Stimulated activated CD8-positive, alpha-beta memory T cell treated with anti-CD3 and anti-CD28 coated beads, Interleukin-4, amount 100 ng/mL, for 4 hours (primary cell): ENCODE data around the gene SCARF1.
A peak's percentile ranks its signal among the peaks of the same experiment; 100 is the strongest.

ENCODE experiments used
- DNase-seq, 2 donors: peaks; one replicate each; pipeline ENCODE4 v3.0.0-alpha.2; 2020; ENCODE audit warnings: low read depth in 2 of 2, low spot score in 1 of 2

SCARF1 gene

DNA sequence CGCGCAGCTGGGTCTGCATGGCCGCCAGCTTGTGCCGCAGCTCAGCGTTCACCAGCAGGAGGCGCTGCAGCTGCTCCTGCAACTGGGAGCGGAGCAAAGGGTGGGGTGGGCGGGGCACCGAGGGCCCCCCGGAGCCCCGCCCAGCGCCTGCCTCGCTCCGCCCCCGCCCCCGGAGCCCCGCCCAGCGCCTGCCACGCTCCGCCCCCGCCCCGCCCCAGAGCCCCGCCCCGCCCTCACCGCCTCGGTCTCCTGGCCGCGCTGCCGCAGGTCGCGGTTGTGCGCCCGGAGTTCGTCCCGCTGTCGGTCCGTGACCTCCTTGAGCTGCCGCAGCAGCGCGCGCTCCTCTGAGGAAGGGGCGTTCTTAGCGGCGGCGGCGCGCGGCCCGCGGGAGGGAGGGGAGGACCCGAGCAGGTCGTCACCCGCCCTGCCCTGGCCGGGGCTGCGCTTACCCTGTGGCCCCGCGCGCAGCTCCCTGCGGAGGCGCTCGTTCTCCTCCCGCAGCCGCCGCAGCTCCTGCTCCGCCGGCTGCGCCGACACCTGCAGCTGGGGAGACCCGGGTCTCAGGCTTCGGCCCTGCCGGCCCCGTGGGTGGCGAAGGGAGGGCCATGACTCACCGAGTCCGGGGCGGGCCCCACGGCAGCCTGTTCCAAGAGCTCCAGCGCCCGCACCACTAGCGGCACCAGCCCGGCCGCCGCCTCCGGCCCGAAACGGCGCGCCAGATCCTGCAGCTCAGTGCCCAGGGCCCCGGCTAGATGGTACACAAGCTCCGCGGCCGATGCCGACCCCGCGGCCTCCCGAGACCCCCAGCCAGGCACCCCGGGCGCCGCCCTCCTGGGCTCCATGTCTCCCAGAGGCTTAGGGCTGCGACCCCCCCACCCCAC is 3.7 kb upstream of the SCARF1 start:
- peak; percentile 82 to 83 for DNase-seq

DNA sequence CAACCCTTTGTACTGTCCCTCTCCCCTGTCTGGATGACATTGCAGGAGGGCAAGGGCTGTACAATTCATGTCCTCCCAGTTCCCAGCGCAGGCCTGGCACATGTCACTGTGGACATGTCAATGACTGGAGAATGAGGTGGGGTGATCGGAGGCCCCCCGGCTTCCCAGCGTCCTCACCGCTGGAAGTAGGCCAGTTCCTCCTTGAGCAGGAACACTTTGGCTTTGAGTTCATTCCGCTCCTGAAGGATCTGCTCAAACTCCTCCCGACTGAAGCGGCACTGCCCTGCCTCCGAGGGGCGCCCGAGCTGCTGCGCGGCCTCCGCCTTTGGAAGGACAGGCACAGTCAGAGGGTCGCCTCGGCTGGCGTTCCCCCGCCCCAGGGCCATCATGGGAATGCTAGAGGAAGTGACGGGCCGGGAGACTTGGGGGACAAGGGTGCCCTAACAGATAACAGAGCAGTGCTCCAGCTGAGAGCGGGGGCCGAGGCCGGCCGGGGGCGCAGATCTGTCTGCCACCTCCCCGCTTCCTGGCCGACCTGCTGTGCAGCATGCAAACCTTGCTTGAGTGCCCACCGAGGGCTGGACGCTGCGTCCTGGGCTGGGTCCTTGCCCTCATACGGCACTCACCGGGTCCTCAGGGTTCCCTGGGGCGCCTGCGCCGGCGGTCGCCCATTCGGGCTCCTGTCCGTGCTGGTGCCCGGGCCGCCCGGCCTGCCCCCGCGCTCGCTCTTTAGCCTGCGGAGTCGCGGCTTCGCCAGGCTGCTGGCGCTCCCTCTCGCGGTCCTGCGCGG is 2.8 kb upstream of the SCARF1 start:
- DNase-seq = no peak

DNA sequence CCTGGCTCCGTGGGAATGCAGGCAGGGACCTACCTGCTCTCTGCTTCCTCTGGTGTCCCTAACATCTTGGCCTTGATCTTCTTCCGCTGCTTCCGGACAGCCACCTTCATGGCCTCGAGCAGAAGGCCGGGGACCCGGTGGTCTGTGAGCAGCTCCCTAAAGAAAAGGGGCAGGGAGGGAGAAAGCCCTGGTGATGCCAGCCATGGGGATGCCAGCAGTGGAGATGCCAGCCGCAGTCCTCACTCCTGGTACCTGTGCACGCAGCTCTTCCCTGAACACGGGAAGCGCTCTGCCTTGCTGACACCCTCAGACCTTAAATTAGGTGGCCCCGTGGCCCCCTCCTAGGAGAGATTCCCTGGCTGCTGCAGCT is 2.3 kb upstream of the SCARF1 start:
- no peak for DNase-seq

DNA sequence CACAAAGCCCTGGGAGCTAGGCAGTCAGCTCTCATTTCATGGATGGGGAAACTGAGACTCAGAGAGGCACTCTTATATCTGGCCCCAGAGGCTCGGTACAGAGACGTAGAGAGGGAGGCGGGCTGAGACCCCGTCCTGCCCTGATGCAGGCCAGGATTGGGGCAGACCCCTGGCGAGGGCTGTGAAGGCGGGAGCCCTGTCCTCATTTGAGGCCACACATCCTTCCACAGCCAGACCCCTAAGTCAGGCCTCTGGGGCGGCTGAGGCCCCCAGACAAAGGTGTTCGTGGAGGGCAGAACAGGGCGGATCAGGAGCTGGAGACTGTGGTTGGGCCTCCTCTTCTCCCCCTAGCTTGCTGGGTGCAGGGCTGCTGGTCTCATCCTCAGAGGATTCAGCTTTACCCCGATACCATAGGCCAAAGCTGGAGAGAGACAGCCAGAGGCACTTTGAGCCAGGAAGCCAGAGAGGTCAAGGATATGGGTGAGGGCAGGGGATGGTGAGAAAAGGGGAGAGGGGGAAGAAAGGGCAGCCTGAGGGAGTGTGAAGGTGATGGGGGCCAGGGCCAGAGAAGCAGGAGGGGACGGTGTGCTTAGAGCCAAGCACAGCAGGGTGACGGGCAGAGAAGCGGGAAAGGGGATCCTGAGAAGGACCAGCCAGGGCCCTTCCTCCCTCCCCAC is 805 bp upstream of the SCARF1 start:
- no peak for DNase-seq

DNA sequence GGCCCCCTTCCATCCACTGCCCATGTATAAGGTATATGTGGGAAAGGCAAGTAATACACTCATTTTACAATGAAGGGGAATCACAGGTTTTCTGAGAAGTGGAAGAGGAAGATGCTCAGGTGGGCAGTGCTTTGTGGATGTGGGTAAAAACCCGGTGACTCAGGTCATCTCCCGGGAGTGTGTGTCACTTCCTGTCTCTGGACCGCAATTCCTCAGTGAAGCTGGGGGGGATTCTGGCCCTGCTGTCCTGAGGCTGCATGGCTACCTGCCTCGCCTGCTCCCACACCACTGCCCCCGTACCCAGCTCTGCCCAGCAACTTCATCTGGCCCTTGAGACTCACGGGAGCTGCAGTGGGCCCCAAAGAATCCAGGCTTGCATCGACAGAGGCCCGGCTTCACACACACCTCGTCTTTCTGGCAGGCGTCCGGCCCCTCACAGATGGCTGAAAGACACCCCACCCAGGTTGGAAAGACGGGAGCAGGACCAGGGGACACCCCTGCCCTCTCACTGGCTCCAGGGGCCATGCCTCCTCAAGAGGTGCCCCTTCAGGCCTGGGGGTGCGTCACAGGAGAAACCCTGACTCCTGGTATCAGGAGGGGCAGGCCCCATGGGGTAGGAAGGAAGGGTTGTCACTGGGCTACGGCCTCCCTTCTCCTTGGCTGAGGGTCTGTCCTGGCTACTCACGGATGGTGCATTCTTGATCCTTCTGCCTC is 882 bp downstream of the SCARF1 start:
- no peak for DNase-seq

DNA sequence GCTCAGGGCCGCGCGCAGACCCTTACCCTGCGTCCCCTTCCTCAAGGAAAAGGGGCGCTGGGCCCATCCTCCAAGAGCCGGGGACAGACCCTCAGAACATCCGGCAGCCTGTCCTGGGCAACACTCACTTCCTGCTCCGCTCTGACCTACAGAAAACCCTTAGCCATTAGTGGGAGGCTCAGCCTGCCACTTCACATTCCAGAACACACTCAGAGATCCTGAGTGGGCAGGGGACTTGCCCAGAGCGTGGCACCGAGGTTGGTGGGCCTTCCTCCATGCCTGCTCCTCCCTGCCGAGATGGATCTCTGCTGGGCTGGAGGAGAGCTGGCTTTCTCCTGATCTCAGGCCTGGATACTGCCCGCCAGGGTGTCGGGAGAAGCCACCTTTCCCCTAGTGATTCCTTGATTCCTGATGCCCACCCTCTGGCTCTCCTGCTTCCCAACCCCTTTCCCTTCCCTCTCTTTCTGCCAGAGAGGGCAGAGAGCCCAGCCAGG is 1.5 kb downstream of the SCARF1 start:
- no peak for DNase-seq

DNA sequence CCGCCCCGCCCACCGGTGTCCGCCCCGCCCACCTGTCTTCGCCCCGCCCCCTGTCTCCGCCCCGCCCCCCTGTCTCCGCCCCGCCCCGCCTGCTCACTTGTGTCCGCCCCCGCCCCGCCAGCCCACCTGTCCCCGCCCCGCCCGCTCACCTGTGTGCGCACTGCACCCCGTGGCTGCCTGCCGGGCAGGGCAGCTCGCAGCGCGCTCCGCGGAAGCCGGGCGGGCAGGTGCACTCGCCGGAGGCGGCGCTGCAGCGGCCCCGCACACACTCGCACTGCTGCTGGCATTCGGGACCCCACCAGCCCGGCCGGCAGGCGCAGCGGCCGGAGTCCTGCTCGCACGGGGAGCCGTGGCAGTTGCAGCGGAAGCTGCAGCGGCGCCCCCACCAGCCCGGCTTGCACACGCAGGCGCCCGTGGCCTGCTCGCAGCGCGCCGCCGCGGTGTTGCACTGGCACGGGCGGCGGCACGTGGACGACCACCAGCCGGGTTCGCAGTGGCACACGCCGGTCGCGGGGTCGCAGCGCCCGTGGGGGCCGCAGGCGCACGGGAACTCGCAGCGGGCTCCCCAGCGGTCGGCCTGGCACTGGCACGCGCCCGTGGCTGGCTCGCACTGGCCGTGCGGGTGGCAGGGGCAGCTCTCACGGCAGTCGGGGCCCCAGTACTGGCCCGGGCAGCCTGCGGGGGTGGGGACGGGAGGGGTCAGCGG is 2.1 kb downstream of the SCARF1 start:
- peak in 1 of 2 donors; percentile 29 for DNase-seq

DNA sequence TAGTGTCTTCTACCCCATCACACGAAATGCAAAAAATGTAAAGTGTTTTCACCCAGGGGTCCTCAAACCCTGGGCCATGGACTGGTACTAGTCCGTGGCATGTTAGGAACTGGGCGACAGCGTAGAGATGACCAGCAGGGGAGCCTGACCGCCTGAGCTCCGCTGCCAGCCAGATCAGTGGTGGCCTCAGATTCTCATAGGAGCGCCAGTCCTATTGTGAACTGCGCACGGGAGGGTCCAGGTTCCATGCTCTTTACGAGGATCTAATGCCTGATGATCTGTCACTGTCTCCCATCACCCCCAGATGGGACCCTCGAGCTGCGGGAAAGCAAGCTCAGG is 4.5 kb downstream of the SCARF1 start:
- no peak for DNase-seq

DNA sequence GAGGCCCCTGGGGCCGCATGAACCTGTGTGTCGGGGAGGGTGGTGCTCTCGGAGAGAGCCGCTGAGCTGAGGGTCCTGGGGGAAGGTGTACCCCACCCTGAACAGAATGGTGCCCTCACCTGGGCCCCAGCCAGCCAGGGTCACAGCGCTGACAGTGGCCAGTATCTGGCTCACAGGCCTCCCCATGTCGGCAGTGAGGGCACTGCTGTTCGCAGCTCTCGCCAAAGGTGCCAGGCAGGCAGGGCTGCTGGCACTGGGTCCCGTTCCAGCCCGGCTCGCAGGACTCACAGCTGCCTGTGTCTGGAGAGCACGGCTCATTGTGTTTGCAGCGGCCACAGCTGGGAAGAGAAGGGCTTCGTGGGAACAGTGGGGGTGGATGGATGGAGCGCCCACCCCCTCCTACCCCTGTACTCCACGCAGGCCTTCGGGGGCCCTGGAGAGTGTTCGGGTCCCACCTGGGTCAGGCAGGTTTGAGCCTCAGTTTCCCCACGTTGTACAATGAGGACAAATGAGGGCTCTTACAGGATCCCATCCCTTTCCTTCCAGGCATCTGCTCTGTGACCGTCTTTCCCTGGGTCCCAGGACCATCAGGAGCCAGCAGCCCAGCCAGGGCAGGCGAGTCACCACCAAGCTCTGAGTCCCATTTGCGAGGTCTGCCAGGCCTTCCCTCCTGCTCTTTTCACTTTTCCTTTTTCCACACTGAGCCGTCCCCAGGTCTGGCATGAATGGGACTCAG is 5.0 kb downstream of the SCARF1 start:
- DNase-seq = no peak

DNA sequence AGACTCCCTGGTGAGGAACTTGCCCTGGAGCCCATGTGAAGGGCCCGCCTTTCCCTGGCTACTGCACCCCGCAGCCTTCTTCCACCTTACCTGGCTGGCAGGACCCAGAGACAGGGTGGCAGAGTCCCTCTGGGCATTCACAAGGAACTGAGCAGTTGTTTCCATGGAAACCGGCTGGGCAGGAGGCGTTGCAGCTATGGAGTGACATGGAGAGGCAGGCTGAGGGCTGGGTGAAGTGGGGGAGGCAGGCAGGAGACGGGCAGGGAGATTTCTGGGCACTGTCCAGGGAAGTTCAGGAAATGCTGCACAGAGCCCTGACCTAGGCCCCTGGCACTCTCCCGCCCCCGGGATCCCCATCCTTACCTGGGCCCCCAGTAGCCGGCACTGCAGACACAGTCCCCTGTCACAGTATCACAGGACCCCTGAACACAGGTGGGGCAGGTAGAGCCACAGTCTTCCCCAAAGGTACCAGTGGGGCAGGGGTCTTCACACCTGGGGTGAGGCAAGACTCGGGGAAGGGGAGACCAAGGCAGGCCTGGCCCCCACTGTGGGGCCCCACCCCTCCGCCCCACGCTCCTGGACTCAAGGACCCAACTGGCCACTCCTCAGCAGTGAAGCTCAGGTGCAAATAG is 5.9 kb downstream of the SCARF1 start:
- no peak for DNase-seq

DNA sequence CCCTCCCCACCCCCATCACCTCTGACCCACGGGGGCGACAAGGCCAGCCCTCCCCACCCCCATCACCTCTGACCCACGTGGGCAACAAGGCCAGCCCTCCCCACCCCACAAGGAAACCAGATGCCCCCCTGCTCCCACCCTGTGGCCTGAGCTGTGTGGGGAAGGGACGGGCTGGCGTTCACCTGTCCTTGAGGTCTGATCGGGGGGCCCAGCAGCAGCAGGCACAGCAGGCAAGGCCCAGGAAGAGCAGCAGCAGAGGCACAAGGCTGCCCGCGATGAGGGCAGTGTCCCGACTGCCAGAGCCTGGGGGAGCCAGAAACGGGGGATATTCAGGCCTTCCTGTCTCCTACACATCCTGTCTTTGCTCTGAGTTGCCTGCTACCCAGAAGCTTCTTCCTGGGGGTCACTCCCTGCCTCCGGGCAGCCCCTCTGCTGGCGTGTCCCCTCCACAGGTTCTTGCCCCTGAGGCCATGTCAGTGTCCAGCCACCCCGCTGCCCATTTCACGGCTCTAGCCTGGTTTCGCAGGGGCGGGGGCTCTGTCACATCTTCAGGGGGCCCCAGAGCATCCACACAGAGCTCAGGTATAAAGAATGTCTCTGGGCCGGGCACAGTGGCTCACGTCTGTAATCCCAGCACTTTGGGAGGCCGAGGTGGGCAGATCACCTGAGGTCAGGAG is 6.8 kb downstream of the SCARF1 start:
- DNase-seq = no peak

DNA sequence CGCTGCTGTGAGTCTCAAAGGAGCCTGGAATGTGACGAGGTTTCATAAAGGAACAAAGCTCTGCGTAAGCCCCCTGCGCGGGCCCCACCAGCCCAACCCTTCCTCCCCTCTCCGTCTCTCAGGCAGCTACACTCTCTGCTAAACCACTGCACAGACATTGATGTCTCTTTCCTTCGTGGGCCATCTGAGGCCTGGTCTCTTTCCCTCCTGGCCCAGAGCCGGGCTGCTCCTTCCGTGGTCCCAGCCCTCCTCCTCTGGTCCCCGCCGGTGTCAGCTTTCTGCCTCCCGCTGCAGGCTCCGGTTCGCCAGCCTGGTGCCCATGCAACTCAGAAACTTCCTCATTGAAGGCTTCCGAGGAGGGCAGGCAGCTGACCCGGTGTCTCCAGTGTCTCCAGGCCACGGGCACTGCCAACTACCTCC is 7.4 kb downstream of the SCARF1 start:
- DNase-seq = no peak

DNA sequence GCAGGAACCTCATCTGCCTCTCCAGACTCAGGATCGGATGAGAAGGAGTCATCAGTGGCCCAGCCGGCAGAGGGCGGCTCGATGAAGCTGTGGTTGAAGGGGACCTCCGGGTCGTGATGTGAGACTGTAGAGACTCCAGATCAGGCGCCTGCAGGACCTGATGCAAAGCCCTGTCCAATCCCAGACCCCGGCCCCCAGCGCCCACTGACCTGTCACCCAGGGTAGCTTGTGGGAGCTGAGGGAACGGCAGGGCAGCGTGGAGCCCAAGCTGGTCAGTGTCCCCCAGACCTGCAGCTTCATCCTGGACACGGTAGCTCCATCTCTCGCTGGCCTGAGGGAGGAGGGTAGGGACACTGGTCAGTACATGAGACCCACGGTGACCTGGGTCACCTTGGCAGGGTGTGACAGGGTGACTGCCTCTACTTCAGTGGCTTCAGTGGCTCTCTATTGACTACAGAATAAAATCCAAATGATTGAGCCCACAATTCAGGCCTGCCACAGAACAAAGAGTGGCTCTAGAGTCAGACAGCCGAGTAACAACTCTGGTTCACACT is 8.7 kb downstream of the SCARF1 start:
- no peak for DNase-seq

DNA sequence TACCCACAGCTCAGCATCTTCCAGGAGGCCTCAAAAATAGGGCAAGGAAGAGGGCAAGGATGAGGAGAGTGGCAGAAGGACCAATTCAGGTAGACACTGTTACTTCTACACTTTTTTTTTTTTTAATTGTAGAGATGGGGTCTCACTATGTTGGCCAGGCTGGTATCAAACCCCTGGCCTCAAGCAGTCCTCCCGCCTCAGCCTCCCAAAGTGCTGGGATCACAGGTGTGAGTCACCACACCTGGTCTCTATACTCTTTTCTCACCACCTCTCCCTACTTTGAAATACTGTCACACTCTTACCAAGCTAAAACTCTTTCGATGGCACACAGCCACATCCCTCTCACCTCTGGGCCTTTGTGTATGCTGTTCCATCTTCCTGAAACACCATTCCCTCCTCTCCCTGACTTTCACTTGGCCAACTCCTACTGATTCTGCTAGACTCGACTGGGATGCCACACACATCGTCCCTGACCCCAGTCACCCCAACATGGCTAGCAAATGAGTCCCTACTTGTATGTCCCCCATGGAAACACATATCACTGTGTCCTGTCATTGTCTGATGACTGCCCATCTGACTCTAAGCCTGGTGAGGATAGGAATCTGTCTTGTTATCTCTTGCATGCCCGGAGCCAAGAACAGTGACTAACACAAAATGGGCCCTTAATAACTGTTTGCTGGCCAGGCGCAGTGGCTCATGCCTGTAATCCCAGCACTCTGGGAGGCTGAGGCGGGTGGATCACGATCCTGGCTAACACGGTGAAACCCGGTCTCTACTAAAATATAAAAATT is 9.7 kb downstream of the SCARF1 start:
- no peak for DNase-seq

DNA sequence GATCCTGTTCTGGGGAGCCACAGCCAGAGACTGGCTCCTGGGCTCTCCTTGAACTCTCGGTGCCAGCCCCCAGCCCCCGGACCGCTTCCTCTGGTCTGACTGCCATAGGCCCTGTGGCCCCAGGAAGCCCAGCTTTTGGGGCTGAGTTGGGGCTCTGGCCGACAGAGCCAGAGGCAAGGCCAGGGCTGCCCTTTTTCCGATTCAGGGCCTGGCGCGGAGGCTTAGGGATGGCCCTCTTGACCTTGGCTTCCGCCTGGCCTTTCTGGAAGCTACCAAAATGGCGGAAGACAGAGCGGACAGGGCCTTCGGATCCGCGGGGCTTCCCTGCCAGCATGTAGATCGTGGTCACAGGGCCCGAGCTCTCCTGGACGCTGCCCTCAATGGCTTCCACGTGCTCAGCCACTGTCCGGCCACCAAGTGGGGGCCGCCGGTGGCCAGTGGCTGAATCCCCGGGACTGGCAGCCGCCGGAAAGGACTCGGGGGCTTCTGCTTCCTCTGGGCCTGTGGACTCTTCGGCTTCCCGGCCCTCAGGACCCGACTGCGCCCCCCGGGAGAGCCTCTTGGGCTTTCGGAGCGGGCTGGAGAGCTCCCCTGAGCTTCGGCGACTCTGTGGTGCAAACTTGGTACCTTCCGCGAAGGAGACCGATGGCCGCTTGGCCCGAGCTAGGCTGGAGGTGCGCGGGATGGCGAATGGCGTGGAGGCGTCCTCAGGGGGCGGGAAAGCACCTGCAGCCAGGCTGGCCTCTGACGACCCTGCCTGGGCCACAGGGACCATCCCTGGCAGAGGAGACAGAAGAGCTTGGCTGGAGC is 10.5 kb downstream of the SCARF1 start:
- DNase-seq = no peak

DNA sequence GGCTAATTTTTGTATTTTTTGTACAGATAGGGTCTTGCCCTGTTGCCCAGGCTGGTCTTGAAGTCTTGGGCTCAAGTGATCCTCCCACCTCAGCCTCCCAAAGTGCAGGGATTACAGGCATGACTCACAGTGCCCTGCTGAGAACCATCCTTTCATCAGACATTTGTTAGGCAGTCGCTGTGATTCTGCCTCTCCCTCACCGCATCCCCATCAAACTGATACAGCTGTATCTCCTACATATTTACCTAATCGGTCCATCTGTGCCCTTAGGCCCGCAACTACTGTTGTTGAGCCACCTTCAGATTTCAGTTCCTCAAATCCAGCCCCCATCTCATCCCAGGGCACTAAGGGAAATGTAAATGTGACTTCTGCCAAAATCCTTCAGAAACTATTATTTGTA is 14.9 kb downstream of the SCARF1 start:
- DNase-seq = no peak
